HTERT RPE-1 (cell line): ENCODE results near the gene ADAMTS10.
"Not testable (repeated sequence)": the region's sequence is repeated elsewhere in the genome, so short reads cannot be mapped to it uniquely, and the experiment has no call there.

Source experiments
- in situ Hi-C: fragments of 300-500 bp; cut with MboI; formaldehyde crosslinking; loops from 4 replicates; pipeline ENCODE4 v1.14.3; 2020; ENCODE audit warnings: low sequenced_read_pairs

Gene ADAMTS10

GRCh38 chr19:8610041-8610935 is at the start of gene ADAMTS10:
TSS of gene ADAMTS10 (minus strand) at chr19:8610715. CDS start at chr19:8605710, 5,005 bp downstream.
- in situ Hi-C loops = no loop called here

DNA sequence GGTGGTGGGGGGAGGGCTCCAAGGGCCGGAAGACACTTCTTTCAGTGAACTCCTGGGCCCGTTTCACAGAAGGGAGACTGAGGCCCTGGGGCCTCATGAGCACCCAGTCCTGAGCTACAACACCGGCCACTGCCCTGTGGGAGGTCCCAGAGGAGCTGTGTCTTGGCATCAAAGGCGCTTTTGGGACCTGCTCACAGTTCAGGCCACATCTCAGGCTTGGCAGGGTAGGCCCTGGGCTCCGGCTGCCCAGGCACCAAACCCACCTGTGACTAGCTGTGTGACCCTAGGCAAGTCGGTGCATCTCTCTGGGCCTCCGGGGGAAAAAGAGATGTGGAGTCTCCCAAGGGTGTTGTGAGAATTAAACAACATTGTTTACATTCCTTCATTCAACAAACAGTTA is 49.4 kb upstream of the ADAMTS10 start:
- in situ Hi-C loops = no loop called here

GRCh38 chr19:8657869-8658268 is 47.4 kb upstream of the ADAMTS10 start:
- in situ Hi-C loops = no loop called here

GRCh38 chr19:8655340-8655709 is 44.8 kb upstream of the ADAMTS10 start:
- in situ Hi-C loops = no loop called here

DNA sequence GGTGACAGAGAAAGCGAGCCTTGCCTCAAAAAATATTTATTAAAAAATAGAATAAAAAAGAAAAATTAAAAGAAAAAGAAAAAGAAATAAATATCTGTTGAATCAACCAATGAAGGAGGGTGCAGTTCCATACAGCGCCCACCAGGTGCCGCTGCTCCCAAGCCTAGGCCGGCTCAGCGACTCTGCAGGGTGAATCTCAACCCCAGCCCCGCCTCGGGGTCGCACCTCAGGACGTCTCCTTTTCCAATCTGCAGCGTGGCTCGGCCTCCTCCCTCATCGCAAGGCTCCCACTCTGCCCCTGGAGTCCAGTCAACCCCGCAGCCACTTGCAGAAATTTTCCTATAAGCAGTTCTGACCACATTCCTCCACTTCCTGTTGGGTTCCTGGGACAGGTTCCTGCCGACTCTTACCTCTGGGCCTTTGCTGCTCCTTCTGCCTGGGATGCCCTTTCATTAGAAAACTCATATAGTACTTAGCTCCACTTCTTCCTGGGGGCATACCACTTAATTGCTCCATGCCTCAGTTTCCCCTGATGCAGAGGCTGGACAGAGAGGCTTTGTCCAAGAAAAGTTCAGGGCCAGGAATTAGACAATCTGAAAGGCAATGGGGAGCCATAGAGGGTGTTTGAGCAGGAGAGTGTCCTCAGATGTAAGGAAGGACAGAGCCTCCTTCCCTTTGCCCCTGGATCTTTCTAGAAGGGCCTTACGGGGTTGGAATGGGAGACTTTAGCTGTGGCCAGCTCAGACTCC is 44.2 kb upstream of the ADAMTS10 start:
- in situ Hi-C loops = no loop called here

DNA sequence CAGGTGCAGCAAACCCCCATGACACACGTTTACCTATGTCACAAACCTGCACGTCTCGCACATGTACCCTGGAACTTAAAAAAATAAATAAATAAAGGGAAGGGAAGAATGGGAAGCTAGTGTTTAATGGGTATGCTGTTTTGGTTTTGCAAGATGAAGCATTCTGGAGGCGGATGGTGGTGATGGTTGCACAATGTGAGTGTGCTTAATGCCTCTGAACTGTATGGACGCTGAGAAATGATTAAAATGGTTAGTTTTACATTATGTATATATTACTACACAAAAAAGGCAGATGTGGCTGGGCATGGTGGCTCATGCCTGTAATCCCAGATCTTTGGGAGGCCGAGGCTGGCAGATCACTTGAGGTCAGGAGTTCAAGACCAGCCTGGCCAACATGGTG is 37.7 kb upstream of the ADAMTS10 start:
- in situ Hi-C loops = no loop called here

GRCh38 chr19:8643860-8644653 is 33.5 kb upstream of the ADAMTS10 start:
- in situ Hi-C loops = no loop called here

DNA sequence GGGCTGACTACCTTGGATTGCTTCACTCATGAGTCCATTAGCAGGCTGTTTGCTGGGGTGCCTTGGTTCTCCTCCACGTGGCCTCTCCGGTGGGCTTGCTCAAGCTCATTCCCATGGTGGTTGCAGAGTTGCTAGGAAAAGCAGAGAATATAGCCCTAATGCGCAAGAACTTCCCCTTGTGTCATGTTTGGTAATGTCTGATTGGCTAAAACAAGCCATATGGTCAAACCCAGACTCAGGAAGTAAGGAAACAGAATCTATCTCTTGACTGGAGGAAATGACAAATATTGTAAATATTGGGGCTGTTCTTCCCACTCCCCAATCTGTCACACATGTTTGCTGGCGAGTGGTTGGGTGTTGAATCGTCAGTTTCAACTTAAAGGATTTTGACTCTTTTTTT is 32.0 kb upstream of the ADAMTS10 start:
- in situ Hi-C loops = no loop called here

DNA sequence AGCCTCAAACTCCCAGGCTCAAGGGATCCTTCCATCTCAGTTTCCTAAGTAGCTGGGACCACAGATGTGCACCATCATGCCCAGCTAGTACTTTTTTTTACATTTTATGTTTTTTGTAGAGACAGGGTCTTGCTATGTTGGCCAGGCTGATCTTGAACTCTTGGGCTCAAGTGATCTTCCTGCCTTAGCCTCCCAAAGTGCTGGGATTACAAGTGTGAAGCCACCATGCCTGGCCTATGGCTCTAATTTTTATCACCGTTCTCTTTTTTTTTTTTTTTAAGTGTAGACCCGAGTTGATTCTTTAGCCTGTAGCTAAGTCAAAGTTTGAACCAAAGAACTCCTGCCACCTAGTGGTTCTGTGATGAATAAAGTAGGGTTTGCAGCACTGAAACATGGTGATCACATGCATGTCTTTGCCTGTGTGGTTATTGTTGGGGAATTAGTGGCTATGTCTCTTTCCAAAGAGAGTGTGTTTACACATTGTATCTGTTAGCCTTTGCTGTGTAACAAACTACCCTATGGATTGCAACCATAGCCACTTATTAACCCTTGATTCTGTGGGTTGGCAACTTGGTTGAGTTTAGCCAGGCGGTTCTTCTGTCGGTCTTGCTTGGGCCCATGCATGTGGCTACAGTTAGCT is 31.5 kb upstream of the ADAMTS10 start:
- in situ Hi-C loops = no loop called here

- in situ Hi-C loops = no loop called here
Observed at GRCh38 chr19:8641221-8641907, 30.8 kb upstream of the ADAMTS10 start.

DNA sequence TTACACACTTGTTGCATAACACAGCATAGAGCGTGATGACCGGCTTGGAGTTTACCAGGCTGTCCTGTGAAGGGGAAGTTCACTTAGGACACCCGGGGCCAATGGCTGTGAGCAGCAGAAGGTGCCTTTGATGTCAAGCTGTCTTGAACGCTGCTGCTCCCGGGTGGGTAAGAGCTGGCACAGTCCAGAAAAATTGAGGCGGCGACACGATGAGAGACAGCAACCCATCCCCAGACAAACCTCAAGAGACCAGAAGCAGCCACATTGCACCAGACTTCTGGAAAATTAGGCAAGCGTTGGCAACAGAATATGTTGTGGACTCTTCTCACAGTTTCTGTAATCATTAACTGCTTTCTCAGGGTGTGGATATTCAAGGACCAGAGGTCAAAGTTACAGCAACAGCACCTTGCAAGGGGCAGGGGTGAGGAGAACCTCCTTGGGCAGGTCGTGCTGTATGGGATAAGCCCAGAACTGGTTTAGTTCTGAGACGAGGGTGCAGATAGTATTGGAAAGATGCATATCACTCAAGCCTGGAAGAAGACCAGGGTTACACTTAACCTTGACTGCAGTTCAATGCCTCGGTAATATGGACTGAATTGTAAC is 30.0 kb upstream of the ADAMTS10 start:
- in situ Hi-C loops = no loop called here

GRCh38 chr19:8639821-8640401 is 29.4 kb upstream of the ADAMTS10 start:
- in situ Hi-C loops = no loop called here

DNA sequence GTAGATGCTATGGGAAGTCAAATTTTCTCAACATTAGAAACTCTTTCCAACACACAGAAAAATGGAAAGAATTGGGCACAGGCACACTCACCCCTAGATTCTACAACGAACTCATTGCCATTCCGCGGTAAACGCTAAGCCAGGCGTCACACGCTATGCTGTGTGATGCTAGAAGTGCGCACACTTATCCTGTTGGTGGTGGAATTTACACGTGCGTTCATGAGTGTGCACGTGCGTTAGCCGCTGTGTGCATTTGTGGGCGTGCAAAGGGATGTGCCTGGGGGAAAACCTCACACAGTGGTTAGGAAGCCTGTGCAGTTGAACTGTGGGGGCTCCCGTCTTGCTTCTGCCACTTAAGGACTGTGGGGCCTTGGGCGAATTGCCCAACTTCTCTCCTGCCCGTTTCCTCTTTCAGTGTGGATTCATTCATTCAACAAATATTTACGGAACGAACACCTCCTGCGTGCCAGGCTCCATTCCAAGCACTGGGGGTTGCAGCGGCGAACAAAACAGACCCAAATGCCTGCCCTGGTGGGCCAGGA is 27.6 kb upstream of the ADAMTS10 start:
- in situ Hi-C loops = no loop called here

- in situ Hi-C loops = not testable (repeated sequence)
Observed at GRCh38 chr19:8637070-8637469, 26.6 kb upstream of the ADAMTS10 start.

DNA sequence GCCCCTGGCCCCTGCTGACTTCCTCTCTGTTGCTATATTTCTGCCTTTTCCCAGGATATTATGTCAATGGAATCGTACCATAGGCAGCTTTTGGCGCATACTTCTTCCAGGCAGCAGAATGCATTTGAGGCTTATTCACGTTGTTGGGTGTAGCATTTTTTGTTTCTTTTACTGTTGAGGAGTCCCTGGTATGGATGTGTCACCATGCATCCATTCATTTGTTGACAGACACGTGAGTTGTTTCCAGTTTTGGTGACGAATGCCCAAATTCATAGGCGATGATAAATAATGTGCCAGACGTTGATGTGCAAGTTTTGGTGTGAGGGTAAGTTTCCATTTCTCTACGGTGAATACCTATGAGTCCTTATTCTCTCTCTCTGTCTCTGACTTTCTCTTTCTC is 24.9 kb upstream of the ADAMTS10 start:
- in situ Hi-C loops = no loop called here

GRCh38 chr19:8631425-8631819 is 20.9 kb upstream of the ADAMTS10 start:
- in situ Hi-C loops = no loop called here

DNA sequence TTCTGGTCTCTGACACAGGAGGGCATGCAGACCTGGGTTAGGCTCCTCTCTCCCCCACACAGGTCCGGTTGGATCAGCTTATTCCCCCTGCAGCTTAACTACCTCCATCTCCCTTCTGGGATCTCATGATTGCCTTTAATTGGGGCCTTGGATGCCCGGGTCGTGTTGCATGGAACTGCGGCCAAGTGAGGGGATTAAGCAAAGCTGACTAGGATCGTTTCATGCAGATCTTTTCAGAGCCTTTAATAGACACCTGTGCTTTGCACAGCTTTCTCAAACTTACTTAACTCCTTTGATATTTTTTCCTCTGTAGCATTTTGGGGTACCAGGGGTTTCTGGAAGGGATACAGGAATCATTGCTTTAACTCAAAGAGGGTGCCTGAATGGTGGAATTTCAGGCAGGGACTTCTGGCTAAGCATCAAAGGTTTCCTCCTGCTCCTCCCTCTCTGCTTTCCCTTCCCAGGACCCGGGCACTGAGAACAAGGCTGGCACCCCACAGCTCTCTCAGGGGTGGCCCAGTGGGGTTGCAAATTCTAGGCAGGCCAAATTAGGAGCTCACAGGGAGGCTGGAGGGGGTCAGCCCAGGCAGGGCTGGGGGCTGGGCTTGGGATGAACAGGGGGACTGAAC is 20.4 kb upstream of the ADAMTS10 start:
- in situ Hi-C loops = no loop called here

- in situ Hi-C loops = no loop called here
Observed at GRCh38 chr19:8629996-8630683, 19.6 kb upstream of the ADAMTS10 start, which contains the start of gene NFILZ. TSS of gene NFILZ (plus strand) at chr19:8630633. CDS start at chr19:8676766, 46,133 bp downstream.
